Measurements from ENCODE around the gene TNIK.

TNIK gene

DNA sequence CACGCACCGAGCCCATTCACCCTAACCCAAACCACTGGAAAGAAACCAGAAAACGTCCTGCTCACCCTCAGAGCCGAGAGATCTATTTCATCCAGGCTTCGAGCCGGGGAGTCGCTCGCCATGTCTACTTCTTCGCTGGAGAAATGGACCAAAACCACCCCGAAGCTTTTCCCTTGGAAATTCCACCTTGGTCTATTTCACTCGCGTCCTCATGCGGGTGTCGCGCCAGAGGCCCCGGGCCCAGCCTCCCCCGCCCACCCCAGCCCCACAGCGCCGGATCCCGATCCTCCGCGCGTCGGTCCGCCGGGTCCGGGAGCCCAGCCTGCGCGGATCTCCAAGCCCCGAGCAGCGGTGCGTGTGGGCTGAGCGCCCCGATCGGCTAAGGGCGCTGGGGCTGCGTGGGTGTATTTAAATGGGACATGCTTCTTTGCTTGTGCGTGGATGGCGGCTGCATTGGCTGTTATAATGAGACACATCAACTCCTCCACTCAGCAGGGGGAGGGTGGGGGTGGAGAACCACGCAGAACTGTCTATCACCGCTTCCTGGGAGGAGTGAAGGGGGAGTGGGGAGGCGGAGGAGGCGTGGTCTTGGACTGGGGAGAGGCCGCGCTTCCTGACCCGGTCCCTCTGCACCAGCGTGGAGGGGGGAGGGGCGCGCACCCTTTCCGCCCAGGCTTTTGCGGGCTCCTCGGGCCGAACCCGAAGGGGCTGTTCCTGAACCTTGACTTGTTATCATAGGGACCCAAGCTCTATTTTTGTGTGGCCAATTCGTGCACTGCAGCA lies at the start of gene TNIK:
Gene TNIK, minus strand, starts transcription at position 464 of the 783 bp plus-strand sequence. Its CDS starts 342 bp downstream, at position 122.
- intact Hi-C loops (cut with DNase I) = loop anchor here (2.0 to 10.0 kb wide), 3 partner anchors 105 to 498 kb away; no protein-coding TSS in a partner anchor
- peak; percentile 88 to 99 (median 92) for DNase-seq

DNA sequence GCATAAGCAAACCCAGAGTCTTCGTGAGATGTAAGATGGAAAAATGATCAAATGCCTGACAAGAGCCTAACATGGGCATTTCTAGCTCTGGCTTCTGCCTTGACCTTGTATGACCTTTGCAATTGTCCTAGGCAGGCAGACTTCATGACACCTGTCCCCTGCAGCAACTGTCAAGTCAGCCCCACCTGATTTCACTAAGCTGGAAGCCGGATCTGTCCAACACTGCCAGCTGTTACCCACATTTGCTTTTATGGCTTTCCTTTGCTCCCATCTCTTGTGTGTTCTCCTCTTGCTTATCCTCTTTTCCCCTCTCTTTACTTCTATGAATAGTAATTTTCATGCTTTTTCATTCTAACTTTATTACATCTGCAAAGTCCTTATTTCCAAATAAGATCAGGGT lies 48.5 kb upstream of the TNIK start:
- intact Hi-C loops (cut with DNase I) = no loop called here
- DNase-seq = no peak

- intact Hi-C loops (cut with DNase I) = no loop called here
Measured at GRCh38 chr3:171508206-171508605, 48.0 kb upstream of the TNIK start.

DNA sequence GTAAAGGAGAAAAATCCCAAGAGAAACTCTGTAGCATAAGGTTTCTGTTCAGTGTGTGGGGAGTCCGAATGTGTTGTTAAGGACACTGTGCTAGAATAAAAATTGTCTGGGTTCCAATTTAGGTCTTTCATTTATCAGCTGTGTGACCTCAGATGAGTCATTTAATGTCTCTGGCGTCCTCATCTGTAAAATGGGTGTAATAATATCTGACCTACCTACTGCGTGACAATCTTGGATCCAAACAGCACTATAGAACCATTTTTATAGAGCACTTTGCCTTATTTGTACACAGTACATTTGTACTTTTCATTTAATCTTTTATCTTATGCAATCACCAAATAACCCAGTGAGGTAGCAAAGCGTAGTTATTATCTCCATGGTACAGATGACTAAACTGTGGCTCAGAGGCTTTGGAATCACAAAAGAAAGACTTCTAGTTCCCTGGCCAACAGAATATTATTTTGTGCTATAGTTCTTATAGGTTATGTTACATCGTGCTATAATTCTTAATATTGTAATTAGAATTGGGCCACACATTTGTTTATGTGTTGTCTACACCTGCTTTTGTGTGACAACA lies 46.6 kb upstream of the TNIK start:
- intact Hi-C loops (cut with DNase I) = no loop called here
- DNase-seq = no peak

More at GRCh38 chr3:171508206-171508605, 48.0 kb upstream of the TNIK start:
- DNase-seq = no peak

GRCh38 chr3:171505822-171506333 lies 45.7 kb upstream of the TNIK start:
- no peak for DNase-seq
- intact Hi-C loops (cut with DNase I) = no loop called here

- intact Hi-C loops (cut with DNase I) = no loop called here
- DNase-seq = no peak
Measured at GRCh38 chr3:171504376-171504775, 44.2 kb upstream of the TNIK start.

GRCh38 chr3:171503817-171504216 lies 43.6 kb upstream of the TNIK start:
- intact Hi-C loops (cut with DNase I) = no loop called here
- no peak for DNase-seq

DNA sequence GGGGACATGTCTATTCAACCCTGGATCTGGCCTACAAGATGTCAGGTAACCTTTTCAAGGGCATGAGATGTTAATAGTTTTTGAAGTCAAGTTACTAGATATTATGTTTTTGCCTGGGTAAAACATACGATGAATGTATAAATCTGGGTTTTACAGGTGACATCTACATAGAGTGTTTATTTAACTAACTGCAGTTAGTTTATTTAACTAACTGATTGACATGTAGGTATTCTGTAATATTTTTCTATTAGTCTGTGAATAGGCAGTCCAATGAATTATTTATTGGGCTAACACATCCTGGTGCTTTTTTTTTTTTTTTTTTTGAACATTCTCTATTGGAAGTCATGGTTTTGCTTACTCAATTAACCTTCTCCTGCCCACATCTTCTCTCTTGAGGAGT lies 38.7 kb upstream of the TNIK start:
- DNase-seq = no peak
- intact Hi-C loops (cut with DNase I) = no loop called here

GRCh38 chr3:171497468-171497867 lies 37.3 kb upstream of the TNIK start:
- intact Hi-C loops (cut with DNase I) = no loop called here

GRCh38 chr3:171495413-171495812 lies 35.2 kb upstream of the TNIK start:
- intact Hi-C loops (cut with DNase I) = no loop called here

More at GRCh38 chr3:171497468-171497867, 37.3 kb upstream of the TNIK start:
- DNase-seq = no peak

GRCh38 chr3:171494457-171495109 lies 34.4 kb upstream of the TNIK start:
- DNase-seq = no peak
- intact Hi-C loops (cut with DNase I) = no loop called here

More at GRCh38 chr3:171495413-171495812, 35.2 kb upstream of the TNIK start:
- no peak for DNase-seq

DNA sequence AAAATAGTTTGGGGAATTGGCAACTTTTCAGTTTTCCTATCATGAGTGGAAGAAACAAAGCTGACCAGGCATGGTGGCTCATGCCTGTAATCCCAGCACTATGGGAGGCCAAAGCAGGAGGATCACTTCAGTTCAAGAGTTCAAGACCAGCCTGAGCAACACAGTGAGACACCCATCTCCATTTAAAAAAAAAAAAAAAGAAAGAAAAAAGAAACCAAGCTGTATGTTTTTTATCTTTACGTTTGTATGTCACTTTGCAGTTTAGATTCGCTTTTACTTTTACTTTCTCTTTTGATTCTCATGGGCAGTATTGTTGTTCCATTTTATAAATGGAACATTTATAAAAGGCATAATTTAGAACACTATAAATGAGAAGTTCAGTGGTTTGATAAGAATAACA lies 31.2 kb upstream of the TNIK start:
- intact Hi-C loops (cut with DNase I) = no loop called here
- DNase-seq = no peak

DNA sequence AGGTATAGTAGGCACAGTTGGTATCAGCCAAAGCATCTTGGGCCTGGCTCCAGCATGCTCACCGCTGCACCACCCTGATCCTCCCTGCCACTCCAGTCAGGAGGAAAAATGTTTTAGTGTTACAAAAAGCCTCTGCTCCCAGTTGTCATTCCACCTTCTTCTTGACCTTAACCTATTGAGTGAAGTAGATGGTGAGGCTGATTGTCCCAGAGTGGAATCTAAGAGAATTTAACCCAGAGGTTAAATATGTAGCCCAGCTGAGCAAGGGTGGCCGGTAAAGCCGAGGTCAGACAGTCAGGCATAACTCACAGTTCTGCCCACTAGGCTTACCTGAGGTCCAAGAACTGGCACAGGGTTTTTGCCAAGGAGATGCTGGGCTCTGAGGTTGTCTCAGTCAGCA lies 30.7 kb upstream of the TNIK start:
- intact Hi-C loops (cut with DNase I) = no loop called here
- DNase-seq = no peak

GRCh38 chr3:171489348-171489747 lies 29.1 kb upstream of the TNIK start:
- intact Hi-C loops (cut with DNase I) = no loop called here
- no peak for DNase-seq

DNA sequence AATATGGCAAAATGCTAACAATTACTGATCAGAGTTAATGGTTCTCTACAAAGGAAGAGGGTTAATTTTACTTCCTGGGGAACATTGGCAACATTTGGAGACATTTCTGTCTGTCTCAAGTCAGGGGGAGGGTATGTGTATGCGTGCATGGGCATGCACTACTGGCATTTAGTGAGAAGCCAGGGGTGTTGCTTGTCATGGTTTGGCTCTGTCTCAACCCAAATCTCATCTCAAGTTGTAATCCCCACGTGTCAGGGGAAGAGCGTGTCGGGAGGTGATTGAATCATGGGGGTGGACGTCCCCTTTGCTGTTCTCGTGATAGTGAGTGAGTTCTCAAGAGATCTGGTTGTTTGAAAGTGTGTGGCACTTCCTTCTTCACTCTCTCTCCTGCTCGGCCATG lies 28.3 kb upstream of the TNIK start:
- intact Hi-C loops (cut with DNase I) = no loop called here
- DNase-seq = no peak

DNA sequence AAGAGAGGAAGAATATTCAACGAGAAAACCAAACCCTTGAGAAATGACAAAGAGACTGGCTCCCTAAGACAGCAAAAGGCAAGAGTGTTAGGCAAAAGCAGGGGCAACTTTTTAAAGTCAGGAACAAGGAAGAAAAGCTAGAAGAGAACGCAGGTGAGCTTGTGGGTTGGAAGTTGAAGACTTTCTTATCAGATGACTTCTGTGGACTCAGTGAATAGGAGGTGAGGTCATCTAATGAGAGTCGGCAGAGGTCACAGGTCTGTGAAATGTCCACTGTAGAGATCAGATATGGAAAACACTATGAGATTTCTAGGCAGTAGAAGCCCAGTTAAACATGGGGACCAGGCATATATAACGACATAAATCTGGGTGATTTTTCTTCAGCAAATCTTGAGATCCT lies 27.2 kb upstream of the TNIK start:
- no peak for DNase-seq
- intact Hi-C loops (cut with DNase I) = no loop called here

DNA sequence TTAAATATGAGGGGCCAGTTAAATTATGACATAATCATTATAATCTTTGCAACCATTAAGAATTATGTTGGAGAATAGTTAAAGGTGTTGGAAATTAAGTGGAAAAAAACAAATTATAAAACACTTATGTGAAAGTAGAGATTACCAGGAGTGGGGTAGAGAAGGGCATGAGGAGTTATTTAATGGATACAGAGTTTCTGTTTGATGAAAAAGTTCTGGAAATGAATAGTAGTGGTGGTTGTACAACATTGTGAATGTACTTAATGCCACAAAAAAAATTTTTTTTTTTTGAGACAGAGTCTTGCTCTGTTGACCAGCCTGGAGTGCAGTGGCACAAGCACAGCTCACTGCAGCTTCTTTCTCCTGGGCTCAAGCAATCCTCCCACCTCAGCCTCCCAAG lies 25.1 kb upstream of the TNIK start:
- DNase-seq = no peak
- intact Hi-C loops (cut with DNase I) = no loop called here

GRCh38 chr3:171481011-171481410 lies 20.8 kb upstream of the TNIK start:
- no peak for DNase-seq
- intact Hi-C loops (cut with DNase I) = no loop called here

GRCh38 chr3:171480526-171480925 lies 20.3 kb upstream of the TNIK start:
- intact Hi-C loops (cut with DNase I) = no loop called here
- DNase-seq = no peak

DNA sequence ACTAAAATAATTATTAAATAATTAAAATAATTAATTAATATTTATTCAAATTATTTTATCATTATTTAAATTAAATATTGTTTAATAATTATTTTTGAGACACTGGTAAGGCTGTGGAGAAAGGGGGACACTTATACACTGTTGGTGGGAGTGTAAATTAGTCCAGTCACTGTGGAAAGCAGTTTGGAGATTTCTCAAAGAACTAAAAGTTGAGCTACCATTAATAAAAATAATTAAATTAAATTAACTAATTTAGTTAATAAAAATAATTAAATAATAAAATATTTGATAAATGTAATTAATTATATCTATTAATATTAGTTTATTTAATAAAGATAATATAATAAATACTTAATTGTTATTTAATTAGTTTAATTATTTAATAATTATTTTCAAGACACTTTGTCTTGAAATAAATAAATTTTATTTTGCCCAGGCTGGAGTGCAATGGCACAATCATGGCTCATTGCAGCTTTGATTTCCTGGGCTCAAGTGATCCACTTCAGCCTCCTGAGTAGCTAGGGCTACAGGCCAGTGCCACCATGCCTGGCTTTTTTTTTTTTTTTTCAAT lies 16.4 kb upstream of the TNIK start:
- intact Hi-C loops (cut with DNase I) = no loop called here
- no peak for DNase-seq

DNA sequence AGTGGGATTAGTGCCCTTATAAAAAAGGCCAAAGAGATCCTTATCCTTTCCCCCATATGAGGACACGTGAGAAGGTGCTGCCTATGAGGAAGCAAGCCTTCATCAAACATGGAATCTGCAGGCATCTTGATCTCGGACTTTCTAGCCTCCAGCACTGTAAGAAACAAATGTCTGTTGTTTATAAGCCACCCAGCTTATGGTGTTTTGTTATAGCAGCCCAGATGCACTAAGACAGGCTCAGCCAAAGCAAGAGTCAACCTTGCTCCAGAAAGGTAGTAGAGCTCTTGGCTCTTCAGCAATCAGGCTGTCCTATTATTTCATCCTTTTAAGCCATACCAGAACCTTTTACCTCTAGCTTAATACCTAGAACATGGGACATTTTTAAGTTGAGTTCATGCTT lies 12.3 kb upstream of the TNIK start:
- intact Hi-C loops (cut with DNase I) = no loop called here
- DNase-seq = no peak

Data from posterior cingulate gyrus (tissue), 11 donors.